SK-N-SH (cell line): Measurements from ENCODE around the gene CREB5.

Experiments
- EZH2phosphoT487 ChIP-seq: fragments of 200-600 bp; sonication (generic); IDR thresholded peaks from 2 replicates; pipeline ENCODE4 v1.6.1; 2017; ENCODE audit warnings: low read depth, mixed run types, mild to moderate bottlenecking, antibody characterized with exemption, moderate library complexity, borderline replicate concordance
- POLR2AphosphoS5 ChIP-seq: IDR thresholded peaks from 2 replicates; pipeline ENCODE4 v1.6.1; 2012; ENCODE audit warnings: low read depth, low read length
- TEAD4 ChIP-seq: IDR thresholded peaks from 2 replicates; pipeline ENCODE4 v1.4.0; 2012; ENCODE audit warnings: mild to moderate bottlenecking, borderline replicate concordance; ENCODE audit not compliant: insufficient read depth
- TF ChIP-seq, protein P1 (sequence below): fragments of 200-600 bp; sonication (generic); IDR thresholded peaks from 2 replicates; pipeline ENCODE4 v1.6.1; 2017; ENCODE audit warnings: antibody characterized with exemption, mild to moderate bottlenecking, moderate library complexity

- no peak for TF ChIP-seq EZH2phosphoT487
- TF ChIP-seq, protein P1, sequence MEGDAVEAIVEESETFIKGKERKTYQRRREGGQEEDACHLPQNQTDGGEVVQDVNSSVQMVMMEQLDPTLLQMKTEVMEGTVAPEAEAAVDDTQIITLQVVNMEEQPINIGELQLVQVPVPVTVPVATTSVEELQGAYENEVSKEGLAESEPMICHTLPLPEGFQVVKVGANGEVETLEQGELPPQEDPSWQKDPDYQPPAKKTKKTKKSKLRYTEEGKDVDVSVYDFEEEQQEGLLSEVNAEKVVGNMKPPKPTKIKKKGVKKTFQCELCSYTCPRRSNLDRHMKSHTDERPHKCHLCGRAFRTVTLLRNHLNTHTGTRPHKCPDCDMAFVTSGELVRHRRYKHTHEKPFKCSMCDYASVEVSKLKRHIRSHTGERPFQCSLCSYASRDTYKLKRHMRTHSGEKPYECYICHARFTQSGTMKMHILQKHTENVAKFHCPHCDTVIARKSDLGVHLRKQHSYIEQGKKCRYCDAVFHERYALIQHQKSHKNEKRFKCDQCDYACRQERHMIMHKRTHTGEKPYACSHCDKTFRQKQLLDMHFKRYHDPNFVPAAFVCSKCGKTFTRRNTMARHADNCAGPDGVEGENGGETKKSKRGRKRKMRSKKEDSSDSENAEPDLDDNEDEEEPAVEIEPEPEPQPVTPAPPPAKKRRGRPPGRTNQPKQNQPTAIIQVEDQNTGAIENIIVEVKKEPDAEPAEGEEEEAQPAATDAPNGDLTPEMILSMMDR: no peak
- TF ChIP-seq TEAD4: no peak
- TF ChIP-seq POLR2AphosphoS5: no peak
These were observed 112.7 kb downstream of the CREB5 start for GRCh38 chr7:28524978-28525377.
